IPS-NIHi7 (cell line): ENCODE results near the gene ISG15.

Source experiments
- DNase-seq: peaks from one replicate; pipeline ENCODE4 v3.0.0; 2012; ENCODE audit warnings: mixed read lengths; ENCODE audit errors: extremely low spot score

Gene ISG15

GRCh38 chr1:1059494-1060280 is 46.4 kb downstream of the ISG15 start:
- DNase-seq: peak; percentile 91

DNA sequence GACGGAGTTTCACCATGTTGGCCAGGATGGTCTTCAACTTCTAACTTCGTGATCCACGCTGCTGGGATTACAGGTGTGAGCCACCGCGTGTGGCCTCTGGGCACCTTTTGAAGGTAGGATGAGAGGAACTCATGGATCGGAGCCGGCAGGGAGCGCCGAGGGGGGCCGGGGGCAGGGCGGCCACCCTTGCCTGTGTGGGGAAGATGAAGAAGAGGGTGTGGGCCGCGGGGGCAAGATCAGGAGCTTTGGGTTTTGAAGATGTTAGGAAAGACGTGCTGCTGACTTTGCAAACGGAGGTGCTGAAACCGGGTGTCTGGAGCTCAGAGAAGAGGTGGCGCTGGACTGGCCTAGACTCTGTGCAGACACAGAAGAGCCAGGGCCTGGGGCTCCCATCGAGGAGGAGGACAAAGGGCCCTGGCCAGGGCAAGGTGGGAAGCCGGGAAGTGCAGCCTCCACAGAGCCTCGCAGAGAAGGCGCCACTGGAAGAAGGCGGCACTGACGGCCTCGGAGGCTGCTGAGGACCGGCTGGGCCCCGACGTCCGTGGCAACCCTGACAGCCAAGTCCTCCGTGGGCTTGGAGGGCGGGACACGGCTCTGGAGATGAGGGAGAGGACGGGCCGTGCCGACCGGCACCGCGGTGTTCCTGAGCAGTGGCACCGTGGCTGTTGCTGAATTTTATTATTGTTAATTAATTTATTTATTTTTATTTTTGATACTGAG is 47.1 kb downstream of the ISG15 start:
- DNase-seq: no peak

DNA sequence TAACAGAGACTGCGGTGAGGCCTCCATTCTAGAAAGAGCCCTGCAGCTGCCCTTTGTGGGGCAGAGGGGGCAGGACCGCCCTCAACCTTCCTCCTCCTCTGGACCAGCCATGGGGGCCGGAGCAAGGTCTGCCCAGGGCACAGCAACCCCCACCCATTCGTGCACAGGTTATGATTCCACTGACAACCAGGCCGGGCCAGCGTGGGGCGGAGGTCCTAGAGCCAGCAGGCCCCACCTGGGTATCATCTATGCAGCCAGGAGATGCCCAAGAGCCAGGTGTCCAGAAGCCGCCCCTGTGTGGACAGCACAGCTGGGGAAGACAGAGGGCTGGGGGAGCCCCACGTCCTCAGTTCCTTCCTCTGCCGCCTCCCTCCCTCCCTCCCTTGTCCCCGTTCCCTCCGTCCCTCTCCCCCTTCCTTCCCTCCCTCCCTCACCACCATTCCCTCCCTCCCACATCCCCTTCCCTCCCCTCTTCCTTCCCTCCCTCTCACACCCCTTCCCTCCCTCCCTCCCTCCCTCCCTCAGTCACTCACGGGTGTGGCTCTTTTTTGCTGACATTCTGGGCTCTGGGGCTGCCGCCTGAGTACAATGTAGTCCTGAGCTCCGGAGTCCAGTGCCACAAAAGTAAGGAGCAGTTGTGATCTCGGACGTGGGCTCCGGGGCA is 48.5 kb downstream of the ISG15 start:
- DNase-seq: no peak

DNA sequence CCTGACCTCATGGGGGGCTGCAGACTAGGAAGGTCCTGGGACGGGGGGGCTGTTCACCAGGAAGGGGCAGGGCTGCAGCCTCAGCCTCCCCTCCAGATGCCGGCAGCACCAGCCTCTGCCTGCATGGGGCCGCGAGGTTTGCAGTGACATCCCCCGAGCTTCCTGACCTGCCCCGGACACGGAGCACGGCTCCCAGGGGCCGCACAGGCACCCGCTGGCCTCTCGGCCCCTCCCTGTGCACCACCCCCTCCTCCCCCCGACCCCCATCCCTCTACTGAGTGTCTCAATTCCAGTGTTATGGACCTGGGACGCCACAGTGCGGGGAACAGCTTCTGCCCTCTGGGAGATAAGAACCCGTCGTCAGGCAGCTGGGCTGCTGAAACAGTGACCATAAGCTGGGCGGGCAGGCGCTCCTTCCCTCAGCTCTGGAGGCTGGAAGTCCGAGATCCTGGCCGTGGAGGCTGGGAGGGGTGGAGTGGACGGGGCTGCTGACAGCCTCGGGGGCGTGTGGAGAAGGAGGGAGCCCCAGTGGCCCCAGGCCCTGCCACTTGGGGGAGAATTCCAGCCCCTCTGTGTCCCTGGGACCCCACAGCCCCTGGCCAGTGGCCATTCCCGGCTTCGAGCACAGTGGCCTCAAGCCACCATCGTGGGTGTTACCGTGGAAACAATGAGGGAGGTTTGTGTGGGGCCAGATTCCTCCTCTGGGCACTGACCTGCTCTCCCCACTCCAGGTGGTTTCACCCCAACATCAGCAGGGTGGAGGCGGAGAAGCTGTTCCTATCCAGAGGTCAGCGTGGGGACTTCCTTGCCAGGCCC is 49.3 kb downstream of the ISG15 start:
- DNase-seq: no peak

GRCh38 chr1:1063261-1063944 is 50.1 kb downstream of the ISG15 start:
- DNase-seq: no peak
